GM18909 (cell line): ENCODE data around the gene SBK1.
A peak's percentile ranks its signal among the peaks of the same experiment; 100 is the strongest.

ENCODE experiments used
- ATAC-seq: cut with Tn5 transposase; IDR thresholded peaks from one replicate; pipeline ENCODE4 v1.9.1; 2021; ENCODE audit warnings: mild to moderate bottlenecking; ENCODE audit not compliant: unreplicated experiment, poor library complexity

Gene SBK1

GRCh38 chr16:28303132-28303531, 10.8 kb downstream of the SBK1 start:
- ATAC-seq = no peak

GRCh38 chr16:28304214-28304613, 11.9 kb downstream of the SBK1 start:
- no peak for ATAC-seq

- no peak for ATAC-seq
Measured at GRCh38 chr16:28307936-28308335, 15.6 kb downstream of the SBK1 start.

GRCh38 chr16:28308794-28309584, 16.7 kb downstream of the SBK1 start:
- ATAC-seq = no peak

- ATAC-seq = no peak
Measured at GRCh38 chr16:28309811-28310311, 17.5 kb downstream of the SBK1 start.

- ATAC-seq = no peak
Measured at GRCh38 chr16:28310796-28311195, 18.5 kb downstream of the SBK1 start.

GRCh38 chr16:28311413-28311812, 19.1 kb downstream of the SBK1 start:
- ATAC-seq = no peak

GRCh38 chr16:28311913-28312312, 19.6 kb downstream of the SBK1 start:
- no peak for ATAC-seq

- ATAC-seq = no peak
Measured at GRCh38 chr16:28312327-28312726, 20.0 kb downstream of the SBK1 start.

- no peak for ATAC-seq
Measured at GRCh38 chr16:28313587-28313986, 21.3 kb downstream of the SBK1 start.

- ATAC-seq = no peak
Measured at GRCh38 chr16:28316054-28316453, 23.7 kb downstream of the SBK1 start.

GRCh38 chr16:28317040-28317880, 24.9 kb downstream of the SBK1 start:
- peak; percentile 46 for ATAC-seq

GRCh38 chr16:28318042-28318744, 25.9 kb downstream of the SBK1 start:
- no peak for ATAC-seq

GRCh38 chr16:28319476-28320022, 27.2 kb downstream of the SBK1 start:
- no peak for ATAC-seq

- ATAC-seq = no peak
Measured at GRCh38 chr16:28320023-28320561, 27.8 kb downstream of the SBK1 start.

- no peak for ATAC-seq
Measured at GRCh38 chr16:28320741-28321140, 28.4 kb downstream of the SBK1 start.

GRCh38 chr16:28321700-28322411, 29.5 kb downstream of the SBK1 start:
- no peak for ATAC-seq

- ATAC-seq = no peak
Measured at GRCh38 chr16:28324235-28324886, 32.0 kb downstream of the SBK1 start.

- no peak for ATAC-seq
Measured at GRCh38 chr16:28324887-28325279, 32.6 kb downstream of the SBK1 start.
